ENCODE data around the gene HSPE1. TPM values are rescaled to one million over a fixed set of nuclear protein-coding genes. Genes with fewer than 3 reads are reported as not detected.
"Not testable (repeated sequence)": the region's sequence is repeated elsewhere in the genome, so short reads cannot be mapped to it uniquely, and the experiment has no call there.

The HSPE1 gene
- total RNA-seq, 1 donor from 2014 or later = 309 TPM

GRCh38 chr2:197477797-197478196 lies 22.4 kb upstream of the HSPE1 start:
- no peaks in the 10 kb centered on the region for H3K27me3 Mint-ChIP-seq (ENCODE audit: low read depth)
- DNase-seq (ENCODE audit: low spot score) = no peak
- H3K4me1 Mint-ChIP-seq (ENCODE audit: low read depth) = peaks cover 4% of the 10 kb centered on the region
- no peak overlapping the region for H3K4me3 Mint-ChIP-seq (ENCODE audit: low read depth)
- H3K27ac Mint-ChIP-seq = no peak overlapping the region
- intact Hi-C loops (cut with micrococcal nuclease) = no loop called here
- H3K36me3 Mint-ChIP-seq (ENCODE audit: low read depth) = peaks cover 73% of the 10 kb centered on the region
- H3K9me3 Mint-ChIP-seq = no peaks in the 10 kb centered on the region

- intact Hi-C loops (cut with micrococcal nuclease) = no loop called here
- peaks cover 82% of the 10 kb centered on the region for H3K36me3 Mint-ChIP-seq (ENCODE audit: low read depth)
Observed at GRCh38 chr2:197480165-197481036, 19.8 kb upstream of the HSPE1 start.

GRCh38 chr2:197484248-197484647 lies 15.9 kb upstream of the HSPE1 start:
- DNase-seq (ENCODE audit: low spot score); H3K4me1 Mint-ChIP-seq (ENCODE audit: low read depth); H3K4me3 Mint-ChIP-seq (ENCODE audit: low read depth); H3K27me3 Mint-ChIP-seq (ENCODE audit: low read depth); H3K27ac Mint-ChIP-seq; intact Hi-C loops (cut with micrococcal nuclease): not testable (repeated sequence)
- Mint-ChIP-seq H3K9me3 (peaks cover 20% of the 10 kb centered on the region), H3K36me3 (ENCODE audit: low read depth) (peaks cover 91% of the 10 kb centered on the region)

More at GRCh38 chr2:197480165-197481036, 19.8 kb upstream of the HSPE1 start:
- peaks cover 16% of the 10 kb centered on the region for H3K9me3 Mint-ChIP-seq
- H3K27ac Mint-ChIP-seq = no peak overlapping the region
- peaks cover 4% of the 10 kb centered on the region for H3K4me1 Mint-ChIP-seq (ENCODE audit: low read depth)
- no peaks in the 10 kb centered on the region for H3K27me3 Mint-ChIP-seq (ENCODE audit: low read depth)
- DNase-seq (ENCODE audit: low spot score) = no peak
- H3K4me3 Mint-ChIP-seq (ENCODE audit: low read depth) = no peak overlapping the region

- DNase-seq (ENCODE audit: low spot score) = no peak
- peaks cover 20% of the 10 kb centered on the region for H3K9me3 Mint-ChIP-seq
- peaks cover 5% of the 10 kb centered on the region for H3K4me1 Mint-ChIP-seq (ENCODE audit: low read depth)
- no peaks in the 10 kb centered on the region for H3K27me3 Mint-ChIP-seq (ENCODE audit: low read depth)
- H3K36me3 Mint-ChIP-seq (ENCODE audit: low read depth) = peaks cover 94% of the 10 kb centered on the region
- H3K27ac Mint-ChIP-seq = no peak overlapping the region
- H3K4me3 Mint-ChIP-seq (ENCODE audit: low read depth) = no peak overlapping the region
- intact Hi-C loops (cut with micrococcal nuclease) = no loop called here
Observed at GRCh38 chr2:197486175-197486574, 14.0 kb upstream of the HSPE1 start.

GRCh38 chr2:197487385-197487784 lies 12.8 kb upstream of the HSPE1 start:
- Mint-ChIP-seq H3K4me3 (ENCODE audit: low read depth) (no peak overlapping the region), H3K27me3 (ENCODE audit: low read depth) (no peaks in the 10 kb centered on the region), H3K9me3 (peaks cover 20% of the 10 kb centered on the region), H3K27ac (peak overlapping the region; percentile 12), H3K4me1 (ENCODE audit: low read depth) (peaks cover 5% of the 10 kb centered on the region), H3K36me3 (ENCODE audit: low read depth) (peaks cover 90% of the 10 kb centered on the region)
- intact Hi-C loops (cut with micrococcal nuclease) = no loop called here
- DNase-seq (ENCODE audit: low spot score) = no peak

GRCh38 chr2:197495433-197496134 lies 4.6 kb upstream of the HSPE1 start:
- intact Hi-C loops (cut with micrococcal nuclease) = no loop called here
- Mint-ChIP-seq H3K4me3 (ENCODE audit: low read depth) (peak overlapping the region; percentile 45), H3K36me3 (ENCODE audit: low read depth) (peaks cover 81% of the 10 kb centered on the region), H3K9me3 (no peaks in the 10 kb centered on the region), H3K27ac (no peak overlapping the region), H3K27me3 (ENCODE audit: low read depth) (no peaks in the 10 kb centered on the region), H3K4me1 (ENCODE audit: low read depth) (peaks cover 38% of the 10 kb centered on the region)
- no peak for DNase-seq (ENCODE audit: low spot score)

- H3K36me3 Mint-ChIP-seq (ENCODE audit: low read depth) = peaks cover 81% of the 10 kb centered on the region
- no peaks in the 10 kb centered on the region for H3K9me3 Mint-ChIP-seq
- peak overlapping the region; percentile 94 for H3K4me3 Mint-ChIP-seq (ENCODE audit: low read depth)
- H3K27me3 Mint-ChIP-seq (ENCODE audit: low read depth) = no peaks in the 10 kb centered on the region
- intact Hi-C loops (cut with micrococcal nuclease) = no loop called here
- peaks cover 39% of the 10 kb centered on the region for H3K4me1 Mint-ChIP-seq (ENCODE audit: low read depth)
- H3K27ac Mint-ChIP-seq = no peak overlapping the region
- no peak for DNase-seq (ENCODE audit: low spot score)
Observed at GRCh38 chr2:197496695-197497094, 3.5 kb upstream of the HSPE1 start.

GRCh38 chr2:197497326-197497725 lies 2.9 kb upstream of the HSPE1 start:
- H3K27me3 Mint-ChIP-seq (ENCODE audit: low read depth) = no peaks in the 10 kb centered on the region
- intact Hi-C loops (cut with micrococcal nuclease) = no loop called here
- H3K4me1 Mint-ChIP-seq (ENCODE audit: low read depth) = peaks cover 44% of the 10 kb centered on the region
- H3K9me3 Mint-ChIP-seq = no peaks in the 10 kb centered on the region
- peaks cover 85% of the 10 kb centered on the region for H3K36me3 Mint-ChIP-seq (ENCODE audit: low read depth)
- no peak for DNase-seq (ENCODE audit: low spot score)
- peak overlapping the region; percentile 97 for H3K27ac Mint-ChIP-seq
- H3K4me3 Mint-ChIP-seq (ENCODE audit: low read depth) = peak overlapping the region; percentile 94

GRCh38 chr2:197498235-197498936 lies 1.8 kb upstream of the HSPE1 start:
- peak overlapping the region; percentile 97 for H3K27ac Mint-ChIP-seq
- peaks cover 45% of the 10 kb centered on the region for H3K4me1 Mint-ChIP-seq (ENCODE audit: low read depth)
- no peaks in the 10 kb centered on the region for H3K9me3 Mint-ChIP-seq
- intact Hi-C loops (cut with micrococcal nuclease) = no loop called here
- H3K27me3 Mint-ChIP-seq (ENCODE audit: low read depth) = no peaks in the 10 kb centered on the region
- no peak for DNase-seq (ENCODE audit: low spot score)
- peaks cover 87% of the 10 kb centered on the region for H3K36me3 Mint-ChIP-seq (ENCODE audit: low read depth)
- H3K4me3 Mint-ChIP-seq (ENCODE audit: low read depth) = peak overlapping the region; percentile 94

GRCh38 chr2:197498937-197499593 lies 1.1 kb upstream of the HSPE1 start:
- intact Hi-C loops (cut with micrococcal nuclease) = loop anchor here (1.0 kb wide), 1 partner anchor 64 kb away; the partner anchor contains the start of gene SF3B1
- H3K9me3 Mint-ChIP-seq = no peaks in the 10 kb centered on the region
- H3K4me1 Mint-ChIP-seq (ENCODE audit: low read depth) = peaks cover 45% of the 10 kb centered on the region
- peak overlapping the region; percentile 94 for H3K4me3 Mint-ChIP-seq (ENCODE audit: low read depth)
- H3K27ac Mint-ChIP-seq = peak overlapping the region; percentile 97
- no peaks in the 10 kb centered on the region for H3K27me3 Mint-ChIP-seq (ENCODE audit: low read depth)
- H3K36me3 Mint-ChIP-seq (ENCODE audit: low read depth) = peaks cover 88% of the 10 kb centered on the region
- peak; percentile 53 for DNase-seq (ENCODE audit: low spot score)

GRCh38 chr2:197500503-197501131 lies 438 bp downstream of the HSPE1 start:
- Mint-ChIP-seq H3K9me3 (no peaks in the 10 kb centered on the region), H3K4me3 (ENCODE audit: low read depth) (peak overlapping the region; percentile 94), H3K27ac (peak overlapping the region; percentile 97), H3K4me1 (ENCODE audit: low read depth) (peaks cover 39% of the 10 kb centered on the region), H3K36me3 (ENCODE audit: low read depth) (peaks cover 88% of the 10 kb centered on the region), H3K27me3 (ENCODE audit: low read depth) (no peaks in the 10 kb centered on the region)
- DNase-seq (ENCODE audit: low spot score) = no peak
- intact Hi-C loops (cut with micrococcal nuclease) = loop anchor here (1.0 kb wide), 3 partner anchors 15 to 205 kb away; partner anchors contain the start of genes COQ10B and MARS2

- H3K4me3 Mint-ChIP-seq (ENCODE audit: low read depth) = peak overlapping the region; percentile 94
- no peaks in the 10 kb centered on the region for H3K9me3 Mint-ChIP-seq
- intact Hi-C loops (cut with micrococcal nuclease) = no loop called here
- no peaks in the 10 kb centered on the region for H3K27me3 Mint-ChIP-seq (ENCODE audit: low read depth)
- H3K36me3 Mint-ChIP-seq (ENCODE audit: low read depth) = peaks cover 76% of the 10 kb centered on the region
- H3K27ac Mint-ChIP-seq = peak overlapping the region; percentile 9
- H3K4me1 Mint-ChIP-seq (ENCODE audit: low read depth) = peaks cover 25% of the 10 kb centered on the region
- DNase-seq (ENCODE audit: low spot score) = no peak
Observed at GRCh38 chr2:197502201-197502600, 2.0 kb downstream of the HSPE1 start.
